Adrenal gland (tissue), 5 donors: ENCODE data around the gene RAB29.

Experiments used
- CTCF ChIP-seq, 6 experiments: fragments of 450-650 bp in 4 of 6; fragments of 200-600 bp in 2 of 6; sonication (generic) in 1 of 6; IDR thresholded peaks; 1 replicate in 5 of 6; 2 replicates in 1 of 6; pipeline versions ENCODE4 v1.5.1 to v1.8.0; 2016 to 2021; ENCODE audit warnings: antibody characterized with exemption in 6 of 6, mild to moderate bottlenecking in 2 of 6, moderate library complexity in 1 of 6
- POLR2A ChIP-seq, 2 donors: fragments of 450-650 bp; IDR thresholded peaks; one replicate each; pipeline ENCODE4 v1.6.1; 2017; ENCODE audit warnings: antibody characterized with exemption in 2 of 2, mild to moderate bottlenecking in 2 of 2, moderate library complexity in 1 of 2
- donor health status: DM: no; HTN: no; CAD: no.

DNA sequence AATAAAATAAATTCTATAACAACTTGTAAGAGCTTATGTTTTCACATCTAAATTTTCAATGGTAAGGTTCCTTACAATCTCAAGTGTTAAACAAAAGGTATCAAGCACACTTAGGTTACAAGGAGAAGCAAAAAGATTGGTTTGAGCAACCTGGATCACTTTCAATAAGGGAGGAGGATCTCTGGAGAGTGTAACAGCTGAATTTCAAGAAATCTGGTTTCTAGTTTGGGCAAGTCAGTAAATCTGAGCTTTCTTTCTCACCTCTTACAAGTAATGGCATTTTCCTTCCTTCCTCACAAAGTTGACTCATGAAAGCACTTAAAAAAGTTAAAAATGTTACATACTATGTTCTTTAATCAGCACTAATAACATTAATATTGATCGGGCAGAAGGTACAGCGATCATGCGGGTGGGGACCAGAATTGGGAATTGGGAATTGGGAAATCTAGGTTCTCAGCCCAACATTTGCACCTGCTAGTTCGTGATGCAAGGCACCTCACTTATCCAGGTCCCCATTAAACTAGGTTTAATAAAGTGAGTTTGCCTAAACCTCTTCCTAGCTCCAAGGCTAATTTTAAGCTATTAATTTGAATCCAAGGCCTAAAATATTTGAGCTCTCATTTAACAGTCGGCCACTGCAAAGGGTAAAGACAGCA is 28.4 kb downstream of the RAB29 start:
- TF ChIP-seq CTCF (IDR thresholded peaks at IDR 0.05), result no peak
- TF ChIP-seq POLR2A (IDR thresholded peaks at IDR 0.05), result no peak
